ENCODE measurements around the gene PI16.

PI16 gene

DNA sequence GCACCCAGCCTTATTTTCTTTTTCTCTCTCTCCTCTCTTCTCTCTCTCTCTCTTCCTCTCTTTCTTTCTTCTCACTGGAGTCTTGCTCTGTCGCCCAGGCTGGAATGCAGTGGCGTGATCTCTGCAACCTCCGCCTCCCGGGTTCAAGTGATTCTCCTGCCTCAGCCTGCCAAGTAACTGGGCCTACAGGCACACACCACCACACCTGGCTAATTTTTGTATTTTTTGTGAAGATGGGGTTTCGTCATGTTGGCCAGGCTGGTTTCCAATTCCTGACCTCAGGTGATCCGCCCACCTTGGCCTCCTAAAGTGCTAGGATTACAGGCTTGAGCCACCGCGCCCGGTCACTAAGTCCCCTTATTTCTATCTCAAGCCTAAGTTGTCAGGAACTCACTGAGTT lies 5.5 kb upstream of the PI16 start:
- TF ChIP-seq NFIC (IDR thresholded peaks at IDR 0.05) (peak; percentile 18; the same call in 1 of the 2 replicates), TEAD4 (IDR thresholded peaks at IDR 0.05) (peak; percentile 17; the same call in 1 of the 2 replicates)

DNA sequence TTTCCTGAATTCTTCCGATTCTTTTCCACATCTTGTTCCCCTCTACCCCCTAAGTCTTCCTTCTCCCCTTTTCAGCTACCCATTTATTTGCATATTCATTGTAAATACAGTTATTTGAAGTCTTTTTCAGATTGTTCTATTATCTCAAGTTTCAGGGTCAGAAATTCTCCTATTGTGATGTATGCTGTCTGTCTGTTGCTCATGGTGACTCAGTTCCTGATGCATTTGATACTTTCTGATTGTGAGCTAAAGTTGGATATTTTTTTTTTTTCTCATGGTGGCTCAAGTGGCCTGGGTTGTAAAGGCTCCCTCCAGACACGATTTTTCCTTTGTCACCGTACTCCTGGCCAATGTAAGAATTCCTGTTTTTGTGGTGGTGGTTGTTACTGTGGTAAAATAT lies 4.9 kb upstream of the PI16 start:
- no peak for TF ChIP-seq NFIC (IDR thresholded peaks at IDR 0.05)
- no peak for TF ChIP-seq TCF12 (IDR thresholded peaks at IDR 0.05; ENCODE audit: low read depth)
- TF ChIP-seq, protein P1, sequence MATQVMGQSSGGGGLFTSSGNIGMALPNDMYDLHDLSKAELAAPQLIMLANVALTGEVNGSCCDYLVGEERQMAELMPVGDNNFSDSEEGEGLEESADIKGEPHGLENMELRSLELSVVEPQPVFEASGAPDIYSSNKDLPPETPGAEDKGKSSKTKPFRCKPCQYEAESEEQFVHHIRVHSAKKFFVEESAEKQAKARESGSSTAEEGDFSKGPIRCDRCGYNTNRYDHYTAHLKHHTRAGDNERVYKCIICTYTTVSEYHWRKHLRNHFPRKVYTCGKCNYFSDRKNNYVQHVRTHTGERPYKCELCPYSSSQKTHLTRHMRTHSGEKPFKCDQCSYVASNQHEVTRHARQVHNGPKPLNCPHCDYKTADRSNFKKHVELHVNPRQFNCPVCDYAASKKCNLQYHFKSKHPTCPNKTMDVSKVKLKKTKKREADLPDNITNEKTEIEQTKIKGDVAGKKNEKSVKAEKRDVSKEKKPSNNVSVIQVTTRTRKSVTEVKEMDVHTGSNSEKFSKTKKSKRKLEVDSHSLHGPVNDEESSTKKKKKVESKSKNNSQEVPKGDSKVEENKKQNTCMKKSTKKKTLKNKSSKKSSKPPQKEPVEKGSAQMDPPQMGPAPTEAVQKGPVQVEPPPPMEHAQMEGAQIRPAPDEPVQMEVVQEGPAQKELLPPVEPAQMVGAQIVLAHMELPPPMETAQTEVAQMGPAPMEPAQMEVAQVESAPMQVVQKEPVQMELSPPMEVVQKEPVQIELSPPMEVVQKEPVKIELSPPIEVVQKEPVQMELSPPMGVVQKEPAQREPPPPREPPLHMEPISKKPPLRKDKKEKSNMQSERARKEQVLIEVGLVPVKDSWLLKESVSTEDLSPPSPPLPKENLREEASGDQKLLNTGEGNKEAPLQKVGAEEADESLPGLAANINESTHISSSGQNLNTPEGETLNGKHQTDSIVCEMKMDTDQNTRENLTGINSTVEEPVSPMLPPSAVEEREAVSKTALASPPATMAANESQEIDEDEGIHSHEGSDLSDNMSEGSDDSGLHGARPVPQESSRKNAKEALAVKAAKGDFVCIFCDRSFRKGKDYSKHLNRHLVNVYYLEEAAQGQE (IDR thresholded peaks at IDR 0.05; ENCODE audit: low read depth) = no peak
- TF ChIP-seq RAD21 (IDR thresholded peaks at IDR 0.05; ENCODE audit: low read depth) = no peak
- TF ChIP-seq CREB1 (IDR thresholded peaks at IDR 0.05; ENCODE audit: low read depth) = no peak
- no peak for TF ChIP-seq YY1 (IDR thresholded peaks at IDR 0.05; ENCODE audit: low read depth)
- no peak for TF ChIP-seq EGR1 (IDR thresholded peaks at IDR 0.05)
- TF ChIP-seq, protein P2, sequence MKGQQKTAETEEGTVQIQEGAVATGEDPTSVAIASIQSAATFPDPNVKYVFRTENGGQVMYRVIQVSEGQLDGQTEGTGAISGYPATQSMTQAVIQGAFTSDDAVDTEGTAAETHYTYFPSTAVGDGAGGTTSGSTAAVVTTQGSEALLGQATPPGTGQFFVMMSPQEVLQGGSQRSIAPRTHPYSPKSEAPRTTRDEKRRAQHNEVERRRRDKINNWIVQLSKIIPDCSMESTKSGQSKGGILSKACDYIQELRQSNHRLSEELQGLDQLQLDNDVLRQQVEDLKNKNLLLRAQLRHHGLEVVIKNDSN (IDR thresholded peaks at IDR 0.05) = no peak
- TF ChIP-seq TAF1 (IDR thresholded peaks at IDR 0.05; ENCODE audit: low read depth) = no peak
- no peak for TF ChIP-seq TEAD4 (IDR thresholded peaks at IDR 0.05)
- TF ChIP-seq, protein P3, sequence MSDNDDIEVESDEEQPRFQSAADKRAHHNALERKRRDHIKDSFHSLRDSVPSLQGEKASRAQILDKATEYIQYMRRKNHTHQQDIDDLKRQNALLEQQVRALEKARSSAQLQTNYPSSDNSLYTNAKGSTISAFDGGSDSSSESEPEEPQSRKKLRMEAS (IDR thresholded peaks at IDR 0.05) = no peak
- TF ChIP-seq EP300 (IDR thresholded peaks at IDR 0.05; ENCODE audit: borderline replicate concordance) = no peak
- no peak for TF ChIP-seq FOXM1 (IDR thresholded peaks at IDR 0.05; ENCODE audit: borderline replicate concordance, low read depth)
- TF ChIP-seq ZBTB7A (IDR thresholded peaks at IDR 0.05; ENCODE audit: low read depth) = no peak
- TF ChIP-seq CEBPB (IDR thresholded peaks at IDR 0.05) = no peak

DNA sequence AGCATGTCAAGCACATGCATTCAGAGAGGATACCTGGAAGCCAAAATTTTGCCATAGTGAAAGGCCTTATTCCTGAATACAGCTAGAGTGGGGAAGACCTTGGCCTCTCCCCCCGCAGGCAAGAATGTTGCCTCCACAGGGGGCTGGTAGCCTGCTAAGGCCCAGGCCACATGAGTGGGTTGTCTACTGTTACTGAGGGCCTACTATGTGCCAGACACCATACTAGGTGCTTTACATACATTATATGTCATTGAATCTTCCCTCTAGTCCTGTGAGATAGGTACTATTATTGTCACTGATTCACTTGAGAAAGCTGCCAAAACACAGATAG lies 642 bp upstream of the PI16 start:
- TF ChIP-seq TAF1 (IDR thresholded peaks at IDR 0.05; ENCODE audit: low read depth) (no peak), NFIC (IDR thresholded peaks at IDR 0.05) (no peak), TCF12 (IDR thresholded peaks at IDR 0.05; ENCODE audit: low read depth) (no peak), FOXM1 (IDR thresholded peaks at IDR 0.05; ENCODE audit: borderline replicate concordance, low read depth) (no peak), CREB1 (IDR thresholded peaks at IDR 0.05; ENCODE audit: low read depth) (no peak), YY1 (IDR thresholded peaks at IDR 0.05; ENCODE audit: low read depth) (no peak), TEAD4 (IDR thresholded peaks at IDR 0.05) (no peak)
- TF ChIP-seq, protein P2 (IDR thresholded peaks at IDR 0.05) = no peak

DNA sequence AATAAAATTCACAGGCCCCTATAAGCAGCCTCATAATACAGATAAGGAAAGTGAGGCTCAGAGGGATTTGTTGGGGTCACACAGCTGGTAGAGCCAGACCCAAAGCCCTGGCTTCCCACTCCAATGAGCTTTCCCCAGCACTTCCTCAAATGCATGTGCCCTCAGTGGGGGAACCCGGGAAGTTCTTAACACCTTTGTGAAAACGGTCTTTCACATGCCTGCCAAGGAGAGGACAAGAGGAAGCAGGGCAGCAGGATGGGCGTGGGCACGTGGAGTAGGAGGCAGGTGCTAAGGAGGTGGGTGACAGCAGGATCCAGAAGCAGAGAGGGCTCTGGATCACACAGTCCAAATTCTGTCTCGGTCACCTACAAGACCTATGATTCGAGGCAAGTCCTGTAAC lies 598 bp downstream of the PI16 start:
- TF ChIP-seq, protein P3 (IDR thresholded peaks at IDR 0.05) = no peak
- TF ChIP-seq ZBTB7A (IDR thresholded peaks at IDR 0.05; ENCODE audit: low read depth) (no peak), EP300 (IDR thresholded peaks at IDR 0.05; ENCODE audit: borderline replicate concordance) (no peak), CEBPB (IDR thresholded peaks at IDR 0.05) (no peak), FOXM1 (IDR thresholded peaks at IDR 0.05; ENCODE audit: borderline replicate concordance, low read depth) (no peak), NFIC (IDR thresholded peaks at IDR 0.05) (no peak), TCF12 (IDR thresholded peaks at IDR 0.05; ENCODE audit: low read depth) (no peak), TAF1 (IDR thresholded peaks at IDR 0.05; ENCODE audit: low read depth) (no peak), TEAD4 (IDR thresholded peaks at IDR 0.05) (no peak), CREB1 (IDR thresholded peaks at IDR 0.05; ENCODE audit: low read depth) (no peak), YY1 (IDR thresholded peaks at IDR 0.05; ENCODE audit: low read depth) (no peak), RAD21 (IDR thresholded peaks at IDR 0.05; ENCODE audit: low read depth) (no peak), EGR1 (IDR thresholded peaks at IDR 0.05) (no peak)
- TF ChIP-seq, protein P1 (IDR thresholded peaks at IDR 0.05; ENCODE audit: low read depth) = no peak
- TF ChIP-seq, protein P2 (IDR thresholded peaks at IDR 0.05) = no peak

DNA sequence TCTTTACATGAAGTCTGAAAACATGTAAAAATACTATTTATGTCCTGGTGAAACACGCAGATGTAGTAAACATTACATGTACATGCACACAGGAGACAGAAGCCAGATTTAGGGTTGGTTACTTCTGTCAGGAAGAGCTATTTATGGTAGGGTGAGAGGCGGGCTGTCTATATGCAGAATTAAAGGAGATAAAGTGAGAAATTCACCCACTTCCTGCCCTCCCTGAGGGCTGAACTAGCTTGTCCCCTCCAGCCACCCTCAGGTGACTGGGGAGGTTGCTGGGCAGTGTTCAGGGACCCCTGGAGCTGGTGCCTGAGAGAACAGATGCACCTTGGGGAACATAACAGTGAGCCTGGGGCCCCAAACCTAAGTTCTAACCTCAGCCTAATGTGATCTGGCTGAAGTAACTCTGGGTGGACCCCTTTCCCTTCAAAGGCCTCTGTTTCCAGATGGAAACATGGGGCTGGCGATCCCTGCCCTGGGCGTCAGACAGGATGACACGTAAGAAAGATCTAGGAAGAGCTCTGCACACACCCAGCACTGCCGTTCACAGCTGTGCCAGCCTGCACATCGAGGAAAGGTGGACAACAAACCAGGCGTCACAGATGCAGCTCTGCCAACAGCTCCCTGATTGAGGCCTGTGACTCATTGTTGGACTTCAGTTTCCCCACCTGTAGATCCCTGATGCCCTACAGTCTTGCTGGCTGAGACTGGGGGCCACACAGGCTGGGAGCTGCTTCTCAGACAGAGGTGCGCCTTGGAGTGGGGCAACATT lies 1.3 kb downstream of the PI16 start:
- no peak for TF ChIP-seq ZBTB7A (IDR thresholded peaks at IDR 0.05; ENCODE audit: low read depth)
- TF ChIP-seq CREB1 (IDR thresholded peaks at IDR 0.05; ENCODE audit: low read depth) = no peak
- no peak for TF ChIP-seq FOXM1 (IDR thresholded peaks at IDR 0.05; ENCODE audit: borderline replicate concordance, low read depth)
- no peak for TF ChIP-seq EGR1 (IDR thresholded peaks at IDR 0.05)
- no peak for TF ChIP-seq NFIC (IDR thresholded peaks at IDR 0.05)
- no peak for TF ChIP-seq RAD21 (IDR thresholded peaks at IDR 0.05; ENCODE audit: low read depth)
- TF ChIP-seq TEAD4 (IDR thresholded peaks at IDR 0.05) = no peak
- TF ChIP-seq TCF12 (IDR thresholded peaks at IDR 0.05; ENCODE audit: low read depth) = no peak
- TF ChIP-seq, protein P3 (IDR thresholded peaks at IDR 0.05) = no peak
- no peak for TF ChIP-seq YY1 (IDR thresholded peaks at IDR 0.05; ENCODE audit: low read depth)
- TF ChIP-seq TAF1 (IDR thresholded peaks at IDR 0.05; ENCODE audit: low read depth) = no peak
